GM21825 (cell line): Measurements from ENCODE around the gene SLC44A5.
"Not testable (repeated sequence)": the region's sequence is repeated elsewhere in the genome, so short reads cannot be mapped to it uniquely, and the experiment has no call there.

ENCODE experiments used
- ATAC-seq: cut with Tn5 transposase; IDR thresholded peaks from one replicate; pipeline ENCODE4 v1.9.1; 2021; ENCODE audit warnings: mild to moderate bottlenecking, moderate library complexity; ENCODE audit not compliant: unreplicated experiment

Gene SLC44A5

DNA sequence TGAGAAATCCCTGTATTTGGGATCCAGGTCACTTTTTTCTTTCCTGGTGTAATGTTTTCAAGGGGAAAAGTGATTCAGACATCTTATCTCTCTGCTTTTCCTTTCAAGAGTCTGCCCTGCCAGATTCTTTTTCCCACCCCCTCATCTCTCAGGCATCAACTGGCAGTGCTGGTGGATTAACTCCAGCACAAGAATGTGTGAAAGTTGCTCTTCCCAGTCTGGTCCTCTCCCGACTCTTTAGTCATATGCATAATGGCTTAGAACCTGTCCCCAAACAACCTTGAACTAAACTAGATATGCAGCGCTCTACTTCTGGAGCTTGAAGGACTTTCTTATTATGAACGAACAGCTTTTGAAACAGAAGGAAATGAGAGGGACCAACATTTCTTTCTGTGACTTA is 88.5 kb downstream of the SLC44A5 start:
- no peak for ATAC-seq

- no peak for ATAC-seq
Observed at GRCh38 chr1:75521658-75522057, 89.3 kb downstream of the SLC44A5 start.

DNA sequence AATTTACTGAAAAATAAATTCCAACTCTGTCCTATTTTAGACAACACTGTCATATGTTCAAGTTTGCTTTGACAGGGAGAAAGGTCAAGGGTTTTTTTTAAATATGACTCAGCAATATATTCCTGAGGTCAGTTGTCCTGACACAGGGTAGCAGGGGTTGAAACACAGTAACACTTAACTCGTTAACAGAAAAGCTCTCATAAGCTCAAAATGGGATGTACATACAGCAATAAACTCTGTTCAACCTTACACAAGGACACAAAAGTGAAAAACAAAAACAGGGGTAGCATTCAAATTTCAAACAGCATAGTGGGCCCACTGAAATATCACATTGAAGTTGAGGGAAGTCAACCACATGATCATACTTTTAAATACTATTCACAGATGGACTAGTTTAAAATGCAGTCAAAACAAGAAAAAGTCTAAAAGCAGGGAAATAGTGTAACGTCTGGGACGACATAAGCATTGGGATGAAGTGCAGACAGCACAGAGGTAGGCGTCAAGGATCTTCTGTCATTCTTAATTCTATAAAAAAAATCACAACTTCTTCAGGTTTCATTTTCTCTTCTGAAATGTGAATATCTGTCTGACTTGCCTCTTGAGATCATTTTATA is 89.9 kb downstream of the SLC44A5 start:
- no peak for ATAC-seq

DNA sequence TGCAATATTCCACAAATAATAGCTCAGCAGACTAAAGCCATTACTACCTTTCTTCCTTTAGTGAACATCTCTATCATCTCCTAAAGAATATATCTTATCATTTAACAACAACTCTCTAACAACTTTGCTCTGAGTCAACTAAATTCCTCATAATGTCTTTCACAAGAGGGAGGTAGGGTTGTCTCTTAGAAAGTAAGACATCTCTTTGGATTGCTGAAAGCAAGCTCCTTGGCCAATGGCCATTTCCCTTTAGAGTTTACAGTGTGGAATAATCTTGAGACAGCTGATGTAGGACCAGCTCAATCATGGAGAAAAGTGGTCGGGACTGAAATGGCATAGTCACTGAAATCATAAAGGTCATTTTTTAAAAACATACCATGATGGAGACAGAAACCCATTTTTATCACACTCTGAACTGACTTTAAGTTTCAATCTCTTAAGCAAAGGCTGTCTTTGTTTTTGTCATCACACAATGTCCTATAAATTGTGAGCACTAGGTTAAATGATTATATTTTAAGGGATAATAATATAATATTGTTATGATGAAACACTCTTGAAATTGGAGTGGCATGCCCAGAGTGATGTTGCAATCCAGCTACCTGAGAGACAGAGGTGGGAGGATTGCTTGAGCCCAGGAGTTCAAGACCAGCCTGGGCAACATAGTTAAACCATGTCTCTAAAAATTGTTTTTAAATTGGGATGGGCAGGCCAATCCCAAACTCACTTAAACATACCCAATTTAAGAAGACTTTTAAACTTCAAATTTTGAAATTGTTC is 91.1 kb downstream of the SLC44A5 start:
- no peak for ATAC-seq

DNA sequence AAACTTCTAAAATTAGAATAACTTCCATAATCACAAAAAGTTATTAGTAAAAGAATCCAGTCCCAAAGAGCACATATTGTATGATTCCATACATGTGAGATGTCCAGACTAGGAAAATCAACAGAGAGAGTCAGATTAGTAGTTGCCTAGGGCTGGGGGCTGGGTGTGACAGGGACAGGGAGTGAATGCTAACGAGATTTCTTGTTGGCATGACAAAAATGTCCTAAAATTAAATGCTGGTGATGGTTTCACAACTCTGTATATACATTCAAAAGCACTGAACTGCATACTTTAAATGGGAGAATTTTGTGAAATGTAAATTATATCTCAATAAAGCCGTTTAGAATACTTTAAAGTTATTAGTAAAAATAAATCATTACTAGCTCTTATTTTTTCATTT is 92.2 kb downstream of the SLC44A5 start:
- ATAC-seq, result no peak

DNA sequence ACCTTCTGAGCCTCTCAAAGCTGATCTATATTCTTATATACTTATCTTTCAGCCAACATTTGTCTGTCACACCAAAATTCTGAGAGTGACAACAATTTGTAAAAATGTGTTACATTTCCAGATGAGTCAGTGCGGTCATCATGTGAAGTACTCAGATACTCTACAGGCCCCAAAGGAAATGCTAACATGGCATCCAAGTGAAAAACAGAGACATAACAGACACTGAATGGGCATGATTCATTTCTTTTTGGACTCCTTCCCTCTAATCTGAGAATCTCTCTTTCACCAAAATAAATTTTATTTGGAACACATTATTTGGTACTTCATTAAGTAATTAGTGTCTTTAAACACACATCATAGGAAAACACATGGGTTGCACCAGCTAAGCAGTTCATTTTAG is 96.6 kb downstream of the SLC44A5 start:
- ATAC-seq, result no peak

GRCh38 chr1:75506976-75507375 is 103.9 kb downstream of the SLC44A5 start:
- ATAC-seq, result no peak

DNA sequence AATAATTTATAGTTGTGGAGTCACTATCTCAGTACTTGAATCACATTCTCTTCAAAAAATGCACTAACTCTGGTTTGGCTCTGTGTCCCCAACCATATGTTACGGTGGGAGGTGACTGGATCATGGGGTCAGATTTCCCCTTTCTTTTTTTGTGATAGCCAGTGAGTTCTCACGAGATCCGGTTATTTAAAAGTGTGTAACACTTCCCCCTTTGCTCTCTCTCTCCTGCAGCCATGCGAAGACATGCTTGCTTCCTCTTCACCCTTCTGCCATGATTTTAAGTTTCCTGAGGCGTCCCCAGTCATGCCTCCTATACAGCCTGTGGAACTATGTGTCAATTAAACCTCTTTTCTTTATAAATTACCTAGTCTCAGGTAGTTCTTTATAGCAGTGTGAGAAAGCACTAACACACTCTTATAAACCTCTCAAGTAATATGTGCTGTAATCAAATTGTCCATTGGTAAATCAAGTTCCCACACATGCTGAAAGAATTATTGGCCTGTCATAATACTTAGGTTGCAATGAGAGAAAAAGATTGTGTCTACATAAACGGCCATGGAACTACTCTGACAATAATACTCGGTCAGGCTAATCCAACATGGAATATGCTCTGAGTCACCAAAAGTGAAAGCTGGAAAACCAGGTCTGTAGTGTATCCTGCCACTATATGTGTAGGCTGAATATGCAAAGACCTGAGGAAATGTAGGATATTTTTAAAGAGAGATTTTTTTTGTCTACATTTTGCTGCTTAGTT is 107.5 kb downstream of the SLC44A5 start:
- no peak for ATAC-seq

DNA sequence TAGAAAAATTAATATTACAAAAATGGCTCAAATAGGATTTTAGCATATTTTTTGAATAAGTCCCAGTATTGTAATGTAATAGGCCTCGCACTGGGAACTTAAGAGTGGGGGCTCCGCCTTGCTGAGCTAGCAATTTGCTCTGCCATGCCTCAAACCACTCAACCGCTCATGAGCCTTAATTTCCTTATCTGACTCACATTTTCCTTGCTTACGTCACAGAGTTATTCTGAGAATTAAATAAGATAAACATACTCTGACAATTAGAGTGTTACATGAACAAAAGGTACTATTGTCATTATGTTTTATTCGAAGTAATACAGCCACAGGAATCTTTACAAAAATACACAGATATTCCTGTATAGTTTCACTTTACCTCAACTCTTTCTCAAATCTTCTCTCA is 108.1 kb downstream of the SLC44A5 start:
- ATAC-seq, result no peak

GRCh38 chr1:75501577-75502295 is 109.2 kb downstream of the SLC44A5 start:
- no peak for ATAC-seq

- ATAC-seq, result no peak
Observed at GRCh38 chr1:75492011-75492410, 118.9 kb downstream of the SLC44A5 start.

DNA sequence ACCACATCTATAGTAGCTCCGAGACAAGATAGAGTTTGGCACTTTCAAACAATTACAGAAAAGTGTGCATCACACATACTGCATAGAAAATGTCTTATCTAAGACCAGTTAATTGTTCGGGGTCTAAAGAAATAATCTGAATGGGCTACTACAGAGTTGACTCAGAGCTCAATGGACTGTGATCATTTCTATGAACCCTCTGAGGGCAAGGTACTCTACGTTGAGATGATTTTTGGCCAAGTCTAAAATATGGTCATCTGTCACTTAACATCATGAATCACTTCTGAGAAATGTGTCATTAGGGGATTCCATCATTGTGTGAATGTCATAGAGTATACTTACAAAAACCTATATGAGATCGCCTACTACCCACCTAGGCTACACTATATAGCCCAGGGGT is 123.5 kb downstream of the SLC44A5 start:
- no peak for ATAC-seq

DNA sequence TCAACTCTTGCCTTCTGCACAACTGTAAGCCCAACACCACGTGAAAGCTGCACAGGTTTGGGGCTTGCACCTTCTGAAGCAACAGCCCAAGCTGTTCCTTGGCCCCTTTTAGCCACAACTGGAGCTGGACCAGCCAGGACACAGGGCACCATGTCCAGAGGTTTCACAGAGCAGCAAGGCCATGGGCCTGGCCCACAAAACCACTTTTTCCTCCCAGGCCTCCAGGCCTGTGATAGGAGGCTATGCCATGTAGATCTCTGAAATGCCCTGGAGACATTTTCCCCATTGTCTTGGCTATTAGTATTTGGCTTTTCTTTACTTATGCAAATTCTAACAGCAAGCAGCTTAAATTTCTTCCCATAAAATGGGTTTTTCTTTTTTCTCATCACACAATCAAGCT is 126.1 kb downstream of the SLC44A5 start:
- ATAC-seq, result no peak

GRCh38 chr1:75482951-75483350 is 128.0 kb downstream of the SLC44A5 start:
- ATAC-seq, result no peak

DNA sequence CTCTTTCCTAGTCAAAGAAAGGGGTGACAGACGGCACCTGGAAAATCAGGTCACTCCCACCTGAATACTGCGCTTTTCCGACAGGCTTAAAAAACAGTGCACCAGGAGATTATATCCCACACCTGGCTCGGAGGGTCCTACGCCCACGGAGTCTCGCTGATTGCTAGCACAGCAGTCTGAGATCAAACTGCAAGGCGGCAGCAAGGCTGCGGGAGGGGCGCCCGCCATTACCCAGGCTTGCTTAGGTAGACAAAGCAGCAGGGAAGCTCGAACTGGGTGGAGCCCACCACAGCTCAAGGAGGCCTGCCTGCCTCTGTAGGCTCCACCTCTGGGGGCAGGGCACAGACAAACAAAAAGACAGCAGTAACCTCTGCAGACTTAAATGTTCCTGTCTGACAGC is 134.4 kb downstream of the SLC44A5 start:
- ATAC-seq, result not testable (repeated sequence)

GRCh38 chr1:75475696-75476095 is 135.2 kb downstream of the SLC44A5 start:
- ATAC-seq, result no peak

DNA sequence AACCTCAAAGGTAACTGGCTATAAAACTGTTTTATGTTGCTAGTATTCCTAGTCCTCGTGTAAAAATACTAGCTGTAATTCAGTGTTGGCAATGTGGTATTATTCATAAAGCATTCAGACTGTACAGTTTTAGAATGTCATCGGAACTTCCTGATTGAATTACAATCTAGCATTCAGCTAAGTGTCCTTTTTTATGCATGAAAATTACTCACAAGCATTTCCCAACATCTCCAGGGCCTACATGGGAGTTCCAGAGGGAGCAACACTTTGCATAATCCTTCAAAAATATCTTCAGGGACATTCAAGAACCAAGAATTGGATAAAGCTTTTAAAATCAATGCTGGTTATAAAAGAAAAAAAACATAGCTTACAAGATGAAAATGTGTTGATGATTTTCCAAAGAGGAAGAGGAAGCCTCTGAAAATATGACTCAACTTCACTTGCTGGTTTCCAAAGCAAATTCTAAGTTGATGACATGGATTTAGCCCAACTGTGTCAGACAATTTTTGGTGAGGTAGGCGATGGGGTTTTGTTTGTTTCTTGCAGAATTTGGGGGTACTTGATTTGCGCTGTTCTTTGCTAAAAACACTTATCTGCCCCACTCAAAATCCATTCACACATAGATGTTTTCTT is 137.8 kb downstream of the SLC44A5 start:
- ATAC-seq, result no peak

DNA sequence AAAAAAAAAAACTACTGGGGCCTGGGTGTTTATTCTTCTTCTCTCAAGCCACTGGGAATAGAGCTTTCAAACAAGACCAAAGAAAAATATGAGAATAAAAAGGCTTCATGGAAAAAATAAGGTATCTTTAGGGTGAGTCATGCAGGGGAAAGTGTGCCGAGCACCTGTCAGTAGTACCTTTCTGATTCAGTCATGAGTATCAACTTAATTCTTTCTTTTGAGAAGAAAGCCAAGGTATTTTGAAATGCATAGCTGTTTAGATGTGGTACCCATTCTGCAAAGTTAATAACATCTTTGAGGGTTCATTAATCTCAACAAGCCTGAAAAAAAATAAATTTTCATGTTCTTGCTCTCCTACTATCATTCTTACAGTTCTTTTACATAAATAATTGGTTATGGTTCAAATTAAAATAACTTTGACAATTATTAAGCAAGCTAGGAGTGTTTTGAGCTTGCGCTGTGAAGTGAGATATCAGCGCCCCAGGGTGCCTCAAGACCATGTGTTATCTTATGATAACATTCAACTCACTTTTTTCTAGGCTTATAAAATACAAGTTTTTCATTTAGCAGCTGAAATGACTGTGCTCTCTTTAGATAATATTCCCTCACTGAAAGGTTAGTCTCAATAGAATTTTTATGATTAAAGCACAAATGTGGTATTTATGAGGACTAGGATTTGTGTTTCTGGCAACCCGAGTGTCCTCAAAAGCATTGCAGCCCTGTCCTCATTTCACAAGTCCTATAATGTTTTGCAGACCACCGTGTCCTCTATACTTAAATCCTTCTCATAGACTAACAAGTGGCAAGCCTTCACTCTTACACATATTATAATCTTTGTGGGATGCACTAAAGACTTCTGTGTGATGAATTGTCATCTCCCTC is 138.6 kb downstream of the SLC44A5 start:
- ATAC-seq, result no peak

DNA sequence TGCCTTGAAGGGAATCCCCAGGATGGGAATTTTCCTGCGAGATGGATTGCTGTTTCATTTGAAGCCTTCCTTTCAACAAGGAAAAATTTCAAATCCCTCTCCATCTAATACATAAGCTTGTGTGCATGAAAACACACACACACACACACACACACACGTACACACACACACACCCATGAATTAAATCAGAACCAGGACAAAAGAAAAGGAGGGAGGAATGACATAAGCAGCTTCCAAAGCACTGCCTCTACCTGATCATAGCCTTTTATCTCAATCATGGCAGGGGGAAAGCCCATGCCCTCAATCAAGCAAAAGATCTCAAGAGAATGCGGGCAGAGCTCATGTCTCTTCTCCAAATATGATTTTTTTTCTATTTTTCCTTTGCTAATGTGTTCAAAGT is 139.7 kb downstream of the SLC44A5 start:
- no peak for ATAC-seq

DNA sequence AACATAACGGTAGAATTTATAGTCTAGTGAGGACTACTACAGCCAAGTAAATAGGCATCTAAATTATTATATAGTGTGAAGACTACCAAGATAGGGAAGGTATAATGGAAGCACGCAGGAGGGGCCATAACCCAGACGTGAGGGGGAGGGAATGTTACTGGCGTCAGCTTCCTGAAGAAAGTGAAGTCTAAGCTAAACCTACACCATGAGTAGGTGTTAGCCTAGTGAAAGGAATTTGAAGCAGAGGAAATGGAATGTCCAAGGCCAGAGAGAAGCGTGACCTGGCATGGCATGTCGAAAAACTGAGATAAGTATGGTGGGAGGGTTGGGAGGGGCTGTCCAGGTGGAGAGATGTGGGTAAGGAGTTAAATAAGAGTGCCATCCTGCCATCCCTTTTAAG is 140.5 kb downstream of the SLC44A5 start:
- no peak for ATAC-seq
